NB4 (cell line): Measurements from ENCODE around the gene SIVA1.

Experiments
- DNase-seq: peaks from one replicate; pipeline ENCODE4 v3.0.0; 2010; ENCODE audit warnings: low read depth
- H3K4me3 ChIP-seq: one replicate; pipeline ENCODE4 v1.5.1; 2011; ENCODE audit warnings: mild to moderate bottlenecking, low read depth, low read length, moderate library complexity
- CTCF ChIP-seq: IDR thresholded peaks from one replicate; pipeline ENCODE4 v1.5.1; 2012; ENCODE audit warnings: low read depth, low read length
- MAX ChIP-seq: IDR thresholded peaks from 2 replicates; pipeline ENCODE4 v1.6.1; 2011; ENCODE audit warnings: low read depth, low read length
- MYC ChIP-seq: IDR thresholded peaks from 2 replicates; pipeline ENCODE4 v1.6.1; 2011; ENCODE audit warnings: low read depth, low read length
- POLR2A ChIP-seq: IDR thresholded peaks from 2 replicates; pipeline ENCODE4 v1.6.1; 2011; ENCODE audit warnings: mild to moderate bottlenecking; ENCODE audit not compliant: insufficient read length; ENCODE audit errors: extremely low read depth

SIVA1 gene

GRCh38 chr14:104732355-104732804 is 20.6 kb upstream of the SIVA1 start:
- no peak for TF ChIP-seq POLR2A
- no peak for TF ChIP-seq MYC
- no peak for TF ChIP-seq MAX
- no peak for TF ChIP-seq CTCF
- DNase-seq: no peak
- no peak overlapping the region for H3K4me3 ChIP-seq

GRCh38 chr14:104732931-104733681 is 19.8 kb upstream of the SIVA1 start:
- no peak for DNase-seq
- no peak for TF ChIP-seq MAX
- no peak for TF ChIP-seq MYC
- TF ChIP-seq POLR2A: no peak
- no peak for TF ChIP-seq CTCF

GRCh38 chr14:104734051-104734587 is 18.8 kb upstream of the SIVA1 start:
- no peak for TF ChIP-seq MAX
- TF ChIP-seq CTCF: no peak
- DNase-seq: no peak

More at GRCh38 chr14:104732931-104733681, 19.8 kb upstream of the SIVA1 start:
- no peak overlapping the region for H3K4me3 ChIP-seq

GRCh38 chr14:104734601-104734990 is 18.4 kb upstream of the SIVA1 start:
- no peak for DNase-seq
- no peak overlapping the region for H3K4me3 ChIP-seq
- TF ChIP-seq POLR2A: no peak
- no peak for TF ChIP-seq MYC
- no peak for TF ChIP-seq MAX
- TF ChIP-seq CTCF: no peak

More at GRCh38 chr14:104734051-104734587, 18.8 kb upstream of the SIVA1 start:
- no peak overlapping the region for H3K4me3 ChIP-seq

- no peak for DNase-seq
- H3K4me3 ChIP-seq: no peak overlapping the region
- TF ChIP-seq CTCF (no peak), MAX (peak; percentile 49), POLR2A (no peak), MYC (no peak)
These were observed 17.8 kb upstream of the SIVA1 start for GRCh38 chr14:104734991-104735779.
